ENCODE results near the gene SAG. TPM values are rescaled to one million over a fixed set of nuclear protein-coding genes. Genes with fewer than 3 reads are reported as not detected.

Gene SAG
- total and polyA plus RNA-seq, 10 of the 15 experiments (the other 5 are each of a cell fraction or from before 2014, with no cell fraction given), result 0.06 to 0.47 TPM; not detected in 8

DNA sequence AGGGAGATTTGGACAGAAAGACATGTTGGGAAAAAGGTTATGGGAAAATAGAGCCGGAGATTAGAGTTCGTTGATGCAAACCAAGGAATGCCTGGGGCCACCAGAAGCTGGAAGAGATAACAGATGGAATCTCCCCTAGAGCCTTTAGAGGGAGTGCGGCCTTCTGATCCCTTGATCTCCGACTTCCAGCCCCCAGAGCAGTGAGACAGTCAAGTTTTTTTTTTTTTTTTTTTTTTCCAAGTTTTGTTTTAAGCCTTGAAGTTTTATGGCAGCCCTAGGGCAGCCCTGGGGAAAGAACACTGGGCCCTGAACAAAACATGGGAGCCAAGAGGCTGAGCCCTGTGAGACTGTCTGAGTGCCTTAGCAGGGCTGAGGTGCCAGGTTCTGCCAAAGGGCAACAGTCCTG, 53.2 kb downstream of the SAG start:
- no peak overlapping the region for H3K27ac ChIP-seq (ENCODE audit: control insufficient read depth, insufficient read depth)
- intact Hi-C loops (cut with micrococcal nuclease; ENCODE audit: unreplicated experiment) (no loop called here), in situ Hi-C loops (cut with MboI) (no loop called here)
- no peak overlapping the region for H3K9ac ChIP-seq (ENCODE audit: control insufficient read depth, insufficient read depth, low read length)
- no peak for FAIRE-seq
- CTCF ChIA-PET, result no interaction called here
- peaks cover 63% of the 10 kb centered on the region for H3K79me2 ChIP-seq (ENCODE audit: control insufficient read depth, insufficient read depth, low read length)
- SMC1A ChIA-PET (ENCODE audit: uncharacterized antibody, unreplicated experiment), result no interaction called here
- peaks cover 0 to 4% of the 10 kb centered on the region in 2 experiments; a peak in 1 of 4 replicates for H3K36me3 ChIP-seq (ENCODE audit: control insufficient read depth in 2 of 2, insufficient read depth in 2 of 2, low read length in 1 of 2)
- POLR2A ChIA-PET, result no interaction called here
- H3K4me2 ChIP-seq (ENCODE audit: control insufficient read depth, insufficient read depth), result no peak overlapping the region
- H3K4me3 ChIP-seq, result no peak overlapping the region
- H3K9me3 ChIP-seq (replicated peaks; ENCODE audit: control insufficient read depth, insufficient read depth, low read length), result peaks cover 15% of the 10 kb centered on the region
- RAD21 ChIA-PET (ENCODE audit: unreplicated experiment), result no interaction called here
- H3K27me3 ChIP-seq (replicated peaks in 1 of 2; ENCODE audit: control insufficient read depth in 2 of 2, insufficient read depth in 2 of 2, low read length in 1 of 2), result no peaks in the 10 kb centered on the region
- no peak for DNase-seq (ENCODE audit: low read depth, low spot score)
- WGBS (ENCODE audit: insufficient coverage, insufficient replicate concordance, low lambda C conversion rate, missing lambda C conversion rate), result 100% methylated on average over 4 of the region's 4 CpGs
- no TSS peak for BruUV-seq (replicated peaks)
- no peak for TF ChIP-seq ZNF207 (IDR thresholded peaks at IDR 0.05; ENCODE audit: borderline replicate concordance)
- no peak for TF ChIP-seq CREB1 (IDR thresholded peaks at IDR 0.05; ENCODE audit: low read depth)
- TF ChIP-seq ZZZ3 (IDR thresholded peaks at IDR 0.05; ENCODE audit: control insufficient read depth, insufficient read length, low read depth), result no peak
- TF ChIP-seq RB1 (IDR thresholded peaks at IDR 0.05; ENCODE audit: borderline replicate concordance), result no peak
- no peaks in the 10 kb centered on the region for H4K20me1 ChIP-seq (ENCODE audit: control insufficient read depth, insufficient read depth)
- H2AFZ ChIP-seq (ENCODE audit: control insufficient read depth, low read depth, low read length), result no peak overlapping the region
- H3K4me1 ChIP-seq (ENCODE audit: control insufficient read depth, insufficient read depth, low read length), result peaks cover 14% of the 10 kb centered on the region
- no peak for ATAC-seq

DNA sequence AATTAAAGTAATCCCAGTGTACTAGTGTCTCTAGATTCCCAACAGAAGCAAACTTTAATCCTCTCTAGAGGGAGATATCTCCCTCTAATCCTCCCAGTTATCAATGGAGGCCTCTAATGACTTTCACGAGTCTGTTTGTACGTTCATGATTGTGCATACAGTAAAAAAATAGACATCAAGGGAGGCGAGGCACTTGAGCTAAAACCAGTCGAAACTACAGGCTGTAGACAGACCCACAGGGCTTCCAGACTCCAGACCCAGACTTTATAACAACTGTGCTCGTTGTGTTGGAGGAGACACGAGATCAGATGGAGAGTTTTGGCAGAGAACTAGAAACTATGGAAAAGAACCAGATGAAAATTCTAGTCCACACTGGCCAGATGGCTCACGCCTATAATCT, 53.7 kb downstream of the SAG start:
- H3K79me2 ChIP-seq (ENCODE audit: control insufficient read depth, insufficient read depth, low read length), result peaks cover 60% of the 10 kb centered on the region
- ChIA-PET RAD21 (ENCODE audit: unreplicated experiment) (no interaction called here), SMC1A (ENCODE audit: uncharacterized antibody, unreplicated experiment) (no interaction called here)
- TF ChIP-seq, protein P1, sequence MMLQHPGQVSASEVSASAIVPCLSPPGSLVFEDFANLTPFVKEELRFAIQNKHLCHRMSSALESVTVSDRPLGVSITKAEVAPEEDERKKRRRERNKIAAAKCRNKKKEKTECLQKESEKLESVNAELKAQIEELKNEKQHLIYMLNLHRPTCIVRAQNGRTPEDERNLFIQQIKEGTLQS (IDR thresholded peaks at IDR 0.05; ENCODE audit: borderline replicate concordance, extremely low read depth, low read depth, low read length), result no peak
- TF ChIP-seq CEBPB (IDR thresholded peaks at IDR 0.05; ENCODE audit: borderline replicate concordance in 1 of 2, low read depth in 2 of 2, low read length in 2 of 2) (no peak), CBX3 (IDR thresholded peaks at IDR 0.05; ENCODE audit: borderline replicate concordance, low read depth) (no peak), HDGF (IDR thresholded peaks at IDR 0.05) (no peak), RELB (IDR thresholded peaks at IDR 0.05; ENCODE audit: low read depth) (no peak), TCF3 (IDR thresholded peaks at IDR 0.05; ENCODE audit: borderline replicate concordance, insufficient read depth, low read depth, low read length) (no peak), POLR2AphosphoS2 (IDR thresholded peaks at IDR 0.05; ENCODE audit: low read depth, low read length) (no peak), NKRF (conservative IDR thresholded peaks at IDR 0.05) (no peak), PAX8 (IDR thresholded peaks at IDR 0.05) (no peak), KAT2A (conservative IDR thresholded peaks at IDR 0.05; ENCODE audit: control insufficient read depth, low read depth, low read length) (no peak)

More for the DNA sequence above, 53.7 kb downstream of the SAG start:
- CTCF ChIA-PET, result interaction anchor here (1.1 kb wide), 1 partner anchor 11 kb away, joined by 4 read pairs; no protein-coding TSS in a partner anchor
- Histone ChIP-seq H2AFZ (ENCODE audit: control insufficient read depth, low read depth, low read length) (no peak overlapping the region), H3K9ac (ENCODE audit: control insufficient read depth, insufficient read depth, low read length) (no peak overlapping the region), H4K20me1 (ENCODE audit: control insufficient read depth, insufficient read depth) (no peaks in the 10 kb centered on the region), H3K4me2 (ENCODE audit: control insufficient read depth, insufficient read depth) (no peak overlapping the region), H3K27ac (ENCODE audit: control insufficient read depth, insufficient read depth) (no peak overlapping the region), H3K4me3 (no peak overlapping the region), H3K27me3 (replicated peaks in 1 of 2; ENCODE audit: control insufficient read depth in 2 of 2, insufficient read depth in 2 of 2, low read length in 1 of 2) (no peaks in the 10 kb centered on the region), H3K9me3 (replicated peaks; ENCODE audit: control insufficient read depth, insufficient read depth, low read length) (peaks cover 15% of the 10 kb centered on the region), H3K4me1 (ENCODE audit: control insufficient read depth, insufficient read depth, low read length) (peaks cover 13% of the 10 kb centered on the region), H3K36me3 (ENCODE audit: control insufficient read depth in 2 of 2, insufficient read depth in 2 of 2, low read length in 1 of 2) (peaks cover 0 to 4% of the 10 kb centered on the region in 2 experiments; a peak in 1 of 4 replicates)
- no TSS peak for BruUV-seq (replicated peaks)
- WGBS (ENCODE audit: insufficient coverage, insufficient replicate concordance, low lambda C conversion rate, missing lambda C conversion rate), result 93% methylated on average over 7 of the region's 7 CpGs
- ATAC-seq, result no peak
- no peak for FAIRE-seq
- POLR2A ChIA-PET, result no interaction called here
- in situ Hi-C loops (cut with MboI) (no loop called here), intact Hi-C loops (cut with micrococcal nuclease; ENCODE audit: unreplicated experiment) (no loop called here)
- DNase-seq (ENCODE audit: low read depth, low spot score), result no peak
